BJ (cell line): Measurements from ENCODE around the gene ZNF362. TPM values are rescaled to one million over a fixed set of nuclear protein-coding genes. Genes with fewer than 3 reads are reported as not detected.
A peak's percentile ranks its signal among the peaks of the same experiment; 100 is the strongest.

Experiments
- CTCF ChIA-PET: fragments of 350-600 bp; formaldehyde crosslinking; extraction: SDS; loops from one replicate; lab custom pipeline; 2021; ENCODE audit warnings: antibody characterized with exemption, inconsistent platforms; lab: Yijun Ruan, JAX
- POLR2A ChIA-PET: fragments of 300-600 bp; sonication (Branson Sonifier 250); formaldehyde crosslinking; extraction: SDS; loops from one replicate; lab custom pipeline; 2021; ENCODE audit warnings: antibody characterized with exemption; lab: Charles Lee
- DNase-seq: peaks from one replicate; pipeline ENCODE4 v3.0.0-alpha.2; 2011; ENCODE audit warnings: low read depth
- H3K27me3 ChIP-seq: 2 replicates; pipeline ENCODE4 v1.6.0; 2011; ENCODE audit warnings: low read length; ENCODE audit not compliant: control insufficient read depth, insufficient read depth
- H3K36me3 ChIP-seq: 2 replicates; pipeline ENCODE4 v1.5.1; 2011; ENCODE audit warnings: low read length; ENCODE audit not compliant: control insufficient read depth, insufficient read depth
- H3K4me3 ChIP-seq: 2 replicates; pipeline ENCODE4 v1.5.1; 2011; ENCODE audit warnings: low read depth, mild to moderate bottlenecking, control low read depth, low read length
- CTCF ChIP-seq: IDR thresholded peaks from 2 replicates; pipeline ENCODE4 v1.5.1; 2011; ENCODE audit warnings: low read depth, mild to moderate bottlenecking, control low read depth, inconsistent platforms, low read length, moderate library complexity; ENCODE audit not compliant: insufficient read depth
- polyA plus RNA-seq: library from polyadenylated mRNA; depleted of rRNA; stranded (reverse); fragments of >200 nt; gene quantifications from 2 replicates; pipeline ENCODE4 v1.2.3, GENCODE V29; 2011

ZNF362 gene
- polyA plus RNA-seq, 1 experiment: 14.4 TPM

- Histone ChIP-seq H3K27me3 (no peaks in the 10 kb centered on the region), H3K4me3 (no peak overlapping the region), H3K36me3 (peaks cover 34% of the 10 kb centered on the region)
- TF ChIP-seq CTCF: no peak
- POLR2A ChIA-PET: no interaction called here
- CTCF ChIA-PET: interaction anchor here (0.7 to 2.4 kb wide), 3 partner anchors 39 to 136 kb away, joined by 3 to 9 read pairs (median 4); no protein-coding TSS in a partner anchor
- no peak for DNase-seq
Measured at GRCh38 chr1:33335020-33335419, 78.7 kb downstream of the ZNF362 start.

- no peaks in the 10 kb centered on the region for H3K27me3 ChIP-seq
- POLR2A ChIA-PET: interaction anchor here (0.7 kb wide), 1 partner anchor 52 kb away, joined by 3 read pairs; no protein-coding TSS in a partner anchor
- H3K4me3 ChIP-seq: no peak overlapping the region
- no peak for TF ChIP-seq CTCF
- no peak for DNase-seq
- H3K36me3 ChIP-seq: peaks cover 22% of the 10 kb centered on the region
- CTCF ChIA-PET: interaction anchor here (0.7 to 2.4 kb wide), 3 partner anchors 11 to 41 kb away, joined by 3 to 9 read pairs (median 3); no protein-coding TSS in a partner anchor
Measured at GRCh38 chr1:33336580-33336979, 80.3 kb downstream of the ZNF362 start.

GRCh38 chr1:33337441-33337840 lies 81.1 kb downstream of the ZNF362 start:
- Histone ChIP-seq H3K27me3 (no peaks in the 10 kb centered on the region), H3K4me3 (no peak overlapping the region), H3K36me3 (peaks cover 20% of the 10 kb centered on the region)
- no peak for DNase-seq
- TF ChIP-seq CTCF: no peak
- ChIA-PET POLR2A (interaction anchor here (0.8 kb wide), 1 partner anchor 210 kb away, joined by 3 read pairs; no protein-coding TSS in a partner anchor), CTCF (interaction anchor here (0.7 to 1.3 kb wide), 2 partner anchors 8 to 28 kb away, joined by 3 read pairs; no protein-coding TSS in a partner anchor)

GRCh38 chr1:33338048-33338439 lies 81.8 kb downstream of the ZNF362 start:
- TF ChIP-seq CTCF: no peak
- H3K36me3 ChIP-seq: peaks cover 16% of the 10 kb centered on the region
- no peaks in the 10 kb centered on the region for H3K27me3 ChIP-seq
- ChIA-PET CTCF (interaction anchor here (0.7 to 2.1 kb wide), 5 partner anchors 9 to 132 kb away, joined by 3 to 8 read pairs (median 3); no protein-coding TSS in a partner anchor), POLR2A (interaction anchor here (0.8 kb wide), 1 partner anchor 211 kb away, joined by 3 read pairs; no protein-coding TSS in a partner anchor)
- DNase-seq: peak; percentile 50
- no peak overlapping the region for H3K4me3 ChIP-seq

- ChIA-PET CTCF (interaction anchor here (0.7 to 2.1 kb wide), 11 partner anchors 8 to 132 kb away, joined by 3 to 8 read pairs (median 3); no protein-coding TSS in a partner anchor), POLR2A (interaction anchor here (0.6 to 0.8 kb wide), 2 partner anchors 25 to 211 kb away, joined by 3 read pairs; no protein-coding TSS in a partner anchor)
- no peak overlapping the region for H3K4me3 ChIP-seq
- TF ChIP-seq CTCF: no peak
- DNase-seq: peak; percentile 65
- H3K36me3 ChIP-seq: peaks cover 12% of the 10 kb centered on the region
- H3K27me3 ChIP-seq: no peaks in the 10 kb centered on the region
Measured at GRCh38 chr1:33338440-33339211, 82.3 kb downstream of the ZNF362 start.
